Measurements from ENCODE around the gene PIK3AP1. TPM values are rescaled to one million over a fixed set of nuclear protein-coding genes. Genes with fewer than 3 reads are reported as not detected.

Gene PIK3AP1
- polyA plus RNA-seq, 1 of the 3 experiments (the other 2 are of a cell fraction): 0.07 TPM

- Histone ChIP-seq H3K4me2 (no peak overlapping the region), H3K4me1 (ENCODE audit: control insufficient read depth in 1 of 2, insufficient read depth in 2 of 2, low read depth in 1 of 2, low read length in 1 of 2) (no peaks in the 10 kb centered on the region), H3K9me3 (no peaks in the 10 kb centered on the region), H2AFZ (ENCODE audit: low read depth) (no peak overlapping the region), H3K9me2 (no peaks in the 10 kb centered on the region), H3K9ac (no peak overlapping the region), H3K4me3 (ENCODE audit: low read depth in 2 of 2, low read length in 1 of 2) (no peak overlapping the region), H3K27me3 (ENCODE audit: insufficient read depth) (peaks cover 4% of the 10 kb centered on the region; the same call in 1 of the 2 replicates), H3K79me2 (ENCODE audit: insufficient read depth) (no peaks in the 10 kb centered on the region), H3K36me3 (replicated peaks in 1 of 2; ENCODE audit: control insufficient read depth in 1 of 2, insufficient read depth in 2 of 2, low read length in 1 of 2) (no peaks in the 10 kb centered on the region), H4K20me1 (ENCODE audit: insufficient read depth) (no peaks in the 10 kb centered on the region), H3K27ac (ENCODE audit: low read depth in 2 of 2, low read length in 1 of 2) (no peak overlapping the region), H3F3A (replicated peaks; ENCODE audit: insufficient read depth) (no peaks in the 10 kb centered on the region)
- WGBS (ENCODE audit: low lambda C conversion rate): 66% methylated on average over 3 of the region's 3 CpGs
- ChIA-PET CTCF (interaction anchor here (1.5 kb wide), 1 partner anchor 95 kb away, joined by 5 read pairs; no protein-coding TSS in a partner anchor), POLR2A (no interaction called here)
- TF ChIP-seq SIN3A (IDR thresholded peaks at IDR 0.05; ENCODE audit: borderline replicate concordance, low read depth, low read length) (no peak), PBX3 (IDR thresholded peaks at IDR 0.05) (no peak), MXI1 (IDR thresholded peaks at IDR 0.05; ENCODE audit: low read depth, low read length) (no peak)
- no peak for DNase-seq
These were observed 61.5 kb downstream of the PIK3AP1 start for GRCh38 chr10:96658844-96659243.

GRCh38 chr10:96657385-96657784 lies 62.9 kb downstream of the PIK3AP1 start:
- WGBS (ENCODE audit: low lambda C conversion rate): 83% methylated on average over 1 of the region's 1 CpG
- ChIA-PET CTCF (interaction anchor here (1.1 kb wide), 1 partner anchor 12 kb away, joined by 3 read pairs; no protein-coding TSS in a partner anchor), POLR2A (no interaction called here)
- DNase-seq: no peak
- H3F3A ChIP-seq (replicated peaks; ENCODE audit: insufficient read depth): no peaks in the 10 kb centered on the region
- peaks cover 4% of the 10 kb centered on the region; the same call in 1 of the 2 replicates for H3K27me3 ChIP-seq (ENCODE audit: insufficient read depth)
- H3K36me3 ChIP-seq (replicated peaks in 1 of 2; ENCODE audit: control insufficient read depth in 1 of 2, insufficient read depth in 2 of 2, low read length in 1 of 2): no peaks in the 10 kb centered on the region
- H3K4me3 ChIP-seq (ENCODE audit: low read depth in 2 of 2, low read length in 1 of 2): no peak overlapping the region
- no peak overlapping the region for H2AFZ ChIP-seq (ENCODE audit: low read depth)
- H3K27ac ChIP-seq (ENCODE audit: low read depth in 2 of 2, low read length in 1 of 2): no peak overlapping the region
- no peaks in the 10 kb centered on the region for H3K9me3 ChIP-seq
- H3K4me1 ChIP-seq (ENCODE audit: control insufficient read depth in 1 of 2, insufficient read depth in 2 of 2, low read depth in 1 of 2, low read length in 1 of 2): no peaks in the 10 kb centered on the region
- no peaks in the 10 kb centered on the region for H3K79me2 ChIP-seq (ENCODE audit: insufficient read depth)
- TF ChIP-seq GABPA (IDR thresholded peaks at IDR 0.05; ENCODE audit: low read depth) (no peak), CHD2 (IDR thresholded peaks at IDR 0.05; ENCODE audit: low read length, partially characterized antibody) (no peak), EP300 (IDR thresholded peaks at IDR 0.05; ENCODE audit: borderline replicate concordance in 1 of 2, low read depth in 1 of 2, low read length in 1 of 2) (no peak), RFX5 (IDR thresholded peaks at IDR 0.05; ENCODE audit: low read length) (no peak), FOXM1 (IDR thresholded peaks at IDR 0.05; ENCODE audit: low read depth) (no peak), RXRA (IDR thresholded peaks at IDR 0.05; ENCODE audit: borderline replicate concordance, low read depth) (no peak), FOXJ3 (CRISPR knock-in tag; IDR thresholded peaks at IDR 0.05) (no peak), NFIC (IDR thresholded peaks at IDR 0.05; ENCODE audit: borderline replicate concordance) (no peak), TEAD4 (IDR thresholded peaks at IDR 0.05; ENCODE audit: borderline replicate concordance, insufficient read depth) (no peak), NRF1 (IDR thresholded peaks at IDR 0.05; ENCODE audit: low read depth, low read length) (no peak), FOSL2 (IDR thresholded peaks at IDR 0.05; ENCODE audit: borderline replicate concordance, low read depth) (no peak), JUND (IDR thresholded peaks at IDR 0.05) (no peak)
- TF ChIP-seq, protein P1, sequence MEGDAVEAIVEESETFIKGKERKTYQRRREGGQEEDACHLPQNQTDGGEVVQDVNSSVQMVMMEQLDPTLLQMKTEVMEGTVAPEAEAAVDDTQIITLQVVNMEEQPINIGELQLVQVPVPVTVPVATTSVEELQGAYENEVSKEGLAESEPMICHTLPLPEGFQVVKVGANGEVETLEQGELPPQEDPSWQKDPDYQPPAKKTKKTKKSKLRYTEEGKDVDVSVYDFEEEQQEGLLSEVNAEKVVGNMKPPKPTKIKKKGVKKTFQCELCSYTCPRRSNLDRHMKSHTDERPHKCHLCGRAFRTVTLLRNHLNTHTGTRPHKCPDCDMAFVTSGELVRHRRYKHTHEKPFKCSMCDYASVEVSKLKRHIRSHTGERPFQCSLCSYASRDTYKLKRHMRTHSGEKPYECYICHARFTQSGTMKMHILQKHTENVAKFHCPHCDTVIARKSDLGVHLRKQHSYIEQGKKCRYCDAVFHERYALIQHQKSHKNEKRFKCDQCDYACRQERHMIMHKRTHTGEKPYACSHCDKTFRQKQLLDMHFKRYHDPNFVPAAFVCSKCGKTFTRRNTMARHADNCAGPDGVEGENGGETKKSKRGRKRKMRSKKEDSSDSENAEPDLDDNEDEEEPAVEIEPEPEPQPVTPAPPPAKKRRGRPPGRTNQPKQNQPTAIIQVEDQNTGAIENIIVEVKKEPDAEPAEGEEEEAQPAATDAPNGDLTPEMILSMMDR (IDR thresholded peaks at IDR 0.05): no peak
- TF ChIP-seq, protein P2, sequence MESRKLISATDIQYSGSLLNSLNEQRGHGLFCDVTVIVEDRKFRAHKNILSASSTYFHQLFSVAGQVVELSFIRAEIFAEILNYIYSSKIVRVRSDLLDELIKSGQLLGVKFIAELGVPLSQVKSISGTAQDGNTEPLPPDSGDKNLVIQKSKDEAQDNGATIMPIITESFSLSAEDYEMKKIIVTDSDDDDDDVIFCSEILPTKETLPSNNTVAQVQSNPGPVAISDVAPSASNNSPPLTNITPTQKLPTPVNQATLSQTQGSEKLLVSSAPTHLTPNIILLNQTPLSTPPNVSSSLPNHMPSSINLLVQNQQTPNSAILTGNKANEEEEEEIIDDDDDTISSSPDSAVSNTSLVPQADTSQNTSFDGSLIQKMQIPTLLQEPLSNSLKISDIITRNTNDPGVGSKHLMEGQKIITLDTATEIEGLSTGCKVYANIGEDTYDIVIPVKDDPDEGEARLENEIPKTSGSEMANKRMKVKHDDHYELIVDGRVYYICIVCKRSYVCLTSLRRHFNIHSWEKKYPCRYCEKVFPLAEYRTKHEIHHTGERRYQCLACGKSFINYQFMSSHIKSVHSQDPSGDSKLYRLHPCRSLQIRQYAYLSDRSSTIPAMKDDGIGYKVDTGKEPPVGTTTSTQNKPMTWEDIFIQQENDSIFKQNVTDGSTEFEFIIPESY (IDR thresholded peaks at IDR 0.05; ENCODE audit: borderline replicate concordance, low read depth): no peak
- TF ChIP-seq, protein P3, sequence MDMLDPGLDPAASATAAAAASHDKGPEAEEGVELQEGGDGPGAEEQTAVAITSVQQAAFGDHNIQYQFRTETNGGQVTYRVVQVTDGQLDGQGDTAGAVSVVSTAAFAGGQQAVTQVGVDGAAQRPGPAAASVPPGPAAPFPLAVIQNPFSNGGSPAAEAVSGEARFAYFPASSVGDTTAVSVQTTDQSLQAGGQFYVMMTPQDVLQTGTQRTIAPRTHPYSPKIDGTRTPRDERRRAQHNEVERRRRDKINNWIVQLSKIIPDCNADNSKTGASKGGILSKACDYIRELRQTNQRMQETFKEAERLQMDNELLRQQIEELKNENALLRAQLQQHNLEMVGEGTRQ (IDR thresholded peaks at IDR 0.05; ENCODE audit: borderline replicate concordance, low read depth, low read length): no peak
- no peaks in the 10 kb centered on the region for H3K9me2 ChIP-seq
- H3K4me2 ChIP-seq: no peak overlapping the region
- no peak overlapping the region for H3K9ac ChIP-seq
- no peaks in the 10 kb centered on the region for H4K20me1 ChIP-seq (ENCODE audit: insufficient read depth)
